HepG2 (cell line): ENCODE data around the gene PRKAG1. TPM values are rescaled to one million over a fixed set of nuclear protein-coding genes. Genes with fewer than 3 reads are reported as not detected.

Source experiments
- HOXD1 ChIP-seq: sonication (generic); formaldehyde crosslinking; IDR thresholded peaks from 2 replicates; pipeline ENCODE4 v1.5.0; 2020; ENCODE audit warnings: missing genetic modification reagents
- NFKB2 ChIP-seq: sonication (generic); formaldehyde crosslinking; IDR thresholded peaks from 2 replicates; pipeline ENCODE4 v1.4.0; 2020; ENCODE audit warnings: missing genetic modification reagents, borderline replicate concordance
- THAP11 ChIP-seq: IDR thresholded peaks from 2 replicates; pipeline ENCODE4 v1.6.1; 2016; ENCODE audit warnings: missing biosample characterization, missing genetic modification reagents
- ZNF17 ChIP-seq: sonication (generic); formaldehyde crosslinking; IDR thresholded peaks from 2 replicates; pipeline ENCODE4 v1.5.0; 2020; ENCODE audit warnings: mild to moderate bottlenecking, missing genetic modification reagents
- ZNF224 ChIP-seq: sonication (generic); formaldehyde crosslinking; IDR thresholded peaks from 2 replicates; pipeline ENCODE4 v1.5.0; 2020; ENCODE audit warnings: mild to moderate bottlenecking, missing genetic modification reagents
- ZNF367 ChIP-seq: sonication (generic); formaldehyde crosslinking; IDR thresholded peaks from 2 replicates; pipeline ENCODE4 v1.4.0; 2020; ENCODE audit warnings: missing genetic modification reagents, borderline replicate concordance
- polyA plus RNA-seq, 8 experiments: library from polyadenylated mRNA; depleted of rRNA in 3 of 8; stranded (reverse) in 7 of 8; unstranded in 1 of 8; fragments of >200 nt; fragmentation: Illumina TruSeq in 4 of 8; extraction: Trizol in 4 of 8; gene quantifications; 2 replicates each; pipeline versions ENCODE4 v1.2.1 to v1.2.3, GENCODE V29; 2011 to 2016; ENCODE audit warnings: low read depth in 4 of 8, missing spikeins in 1 of 8, mixed read lengths in 1 of 8; ENCODE audit not compliant: insufficient read depth in 1 of 8
- total RNA-seq, 5 experiments: library from RNA; depleted of rRNA; stranded (reverse); fragments of >200 nt; fragmentation: Illumina TruSeq; extraction: Trizol; gene quantifications; 2 replicates each; pipeline ENCODE4 v1.2.3, GENCODE V29; 2016; ENCODE audit warnings: low read depth in 1 of 5
- TF ChIP-seq, protein P1 (sequence below), 2 experiments: fragments of 450-650 bp in 1 of 2; sonication (generic) in 1 of 2; formaldehyde crosslinking in 1 of 2; IDR thresholded peaks; 2 replicates each; pipeline versions ENCODE4 v1.6.1 to v1.8.0; 2016 to 2022; ENCODE audit warnings: antibody characterized with exemption in 1 of 2, mild to moderate bottlenecking in 1 of 2, missing genetic modification reagents in 1 of 2
- TF ChIP-seq, protein P2 (sequence below): IDR thresholded peaks from 2 replicates; pipeline ENCODE4 v1.6.1; 2016; ENCODE audit warnings: mild to moderate bottlenecking, missing biosample characterization, missing genetic modification reagents
- TF ChIP-seq, protein P3 (sequence below): sonication (generic); formaldehyde crosslinking; IDR thresholded peaks from 2 replicates; pipeline ENCODE4 v1.5.0; 2020; ENCODE audit warnings: missing genetic modification reagents
- TF ChIP-seq, protein P4 (sequence below): sonication (generic); formaldehyde crosslinking; IDR thresholded peaks from 2 replicates; pipeline ENCODE4 v1.4.0; 2020; ENCODE audit warnings: missing genetic modification reagents, borderline replicate concordance

PRKAG1 gene
- total and polyA plus RNA-seq, 2 of the 13 experiments (the other 11 are each of a cell fraction or from before 2014, with no cell fraction given), result 26.1 to 32.8 TPM

DNA sequence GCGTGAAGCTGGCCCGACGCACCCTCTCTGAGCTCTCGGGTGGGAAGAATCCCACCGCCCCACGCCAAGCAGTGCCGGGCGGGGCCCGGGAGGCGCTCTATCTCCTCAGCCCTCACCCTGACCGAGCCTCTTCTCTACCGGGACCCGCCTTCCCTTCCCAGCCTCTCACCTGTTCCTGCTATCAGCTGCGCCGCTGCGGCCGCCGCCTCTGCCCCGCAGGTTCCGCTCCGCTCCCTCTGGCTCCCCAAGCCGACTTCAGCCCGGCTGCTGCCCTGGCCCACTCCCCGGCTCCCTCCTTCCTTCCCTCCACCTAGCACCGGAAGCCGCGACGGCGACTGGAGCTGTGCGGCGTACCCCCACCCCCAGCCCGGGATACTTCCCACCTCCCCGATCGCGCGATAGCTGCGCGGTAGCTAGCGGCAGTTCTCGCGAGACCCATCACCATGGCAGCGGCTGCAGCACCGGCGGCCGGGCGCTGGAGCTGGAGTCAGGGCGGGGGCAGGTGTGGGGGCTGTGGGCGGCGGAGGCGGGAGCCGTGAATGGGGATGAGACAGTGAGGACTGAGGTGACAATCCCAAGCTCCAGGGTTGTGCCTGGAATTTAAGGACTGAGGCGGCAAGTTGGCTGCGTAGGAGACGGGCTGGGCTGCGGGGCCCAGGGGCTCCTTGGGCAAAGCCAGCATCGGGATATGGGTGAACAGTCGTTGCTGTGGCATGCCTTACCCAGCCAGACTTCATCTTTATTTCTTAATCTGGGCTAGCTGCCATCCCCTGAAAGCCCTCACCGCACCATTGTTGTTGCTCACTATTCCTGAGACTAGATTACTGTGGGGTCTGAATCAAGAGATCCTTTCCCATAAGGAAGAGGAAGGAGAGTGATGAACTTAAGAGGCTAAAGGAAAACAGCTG, 61.2 kb downstream of the PRKAG1 start, which contains the start of gene ARF3 (continued):
- TF ChIP-seq, protein P1, sequence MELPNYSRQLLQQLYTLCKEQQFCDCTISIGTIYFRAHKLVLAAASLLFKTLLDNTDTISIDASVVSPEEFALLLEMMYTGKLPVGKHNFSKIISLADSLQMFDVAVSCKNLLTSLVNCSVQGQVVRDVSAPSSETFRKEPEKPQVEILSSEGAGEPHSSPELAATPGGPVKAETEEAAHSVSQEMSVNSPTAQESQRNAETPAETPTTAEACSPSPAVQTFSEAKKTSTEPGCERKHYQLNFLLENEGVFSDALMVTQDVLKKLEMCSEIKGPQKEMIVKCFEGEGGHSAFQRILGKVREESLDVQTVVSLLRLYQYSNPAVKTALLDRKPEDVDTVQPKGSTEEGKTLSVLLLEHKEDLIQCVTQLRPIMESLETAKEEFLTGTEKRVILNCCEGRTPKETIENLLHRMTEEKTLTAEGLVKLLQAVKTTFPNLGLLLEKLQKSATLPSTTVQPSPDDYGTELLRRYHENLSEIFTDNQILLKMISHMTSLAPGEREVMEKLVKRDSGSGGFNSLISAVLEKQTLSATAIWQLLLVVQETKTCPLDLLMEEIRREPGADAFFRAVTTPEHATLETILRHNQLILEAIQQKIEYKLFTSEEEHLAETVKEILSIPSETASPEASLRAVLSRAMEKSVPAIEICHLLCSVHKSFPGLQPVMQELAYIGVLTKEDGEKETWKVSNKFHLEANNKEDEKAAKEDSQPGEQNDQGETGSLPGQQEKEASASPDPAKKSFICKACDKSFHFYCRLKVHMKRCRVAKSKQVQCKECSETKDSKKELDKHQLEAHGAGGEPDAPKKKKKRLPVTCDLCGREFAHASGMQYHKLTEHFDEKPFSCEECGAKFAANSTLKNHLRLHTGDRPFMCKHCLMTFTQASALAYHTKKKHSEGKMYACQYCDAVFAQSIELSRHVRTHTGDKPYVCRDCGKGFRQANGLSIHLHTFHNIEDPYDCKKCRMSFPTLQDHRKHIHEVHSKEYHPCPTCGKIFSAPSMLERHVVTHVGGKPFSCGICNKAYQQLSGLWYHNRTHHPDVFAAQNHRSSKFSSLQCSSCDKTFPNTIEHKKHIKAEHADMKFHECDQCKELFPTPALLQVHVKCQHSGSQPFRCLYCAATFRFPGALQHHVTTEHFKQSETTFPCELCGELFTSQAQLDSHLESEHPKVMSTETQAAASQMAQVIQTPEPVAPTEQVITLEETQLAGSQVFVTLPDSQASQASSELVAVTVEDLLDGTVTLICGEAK (IDR thresholded peaks at IDR 0.05), result no peak
- TF ChIP-seq, protein P1 (CRISPR knock-in tag; IDR thresholded peaks at IDR 0.05), result no peak
- TF ChIP-seq, protein P2, sequence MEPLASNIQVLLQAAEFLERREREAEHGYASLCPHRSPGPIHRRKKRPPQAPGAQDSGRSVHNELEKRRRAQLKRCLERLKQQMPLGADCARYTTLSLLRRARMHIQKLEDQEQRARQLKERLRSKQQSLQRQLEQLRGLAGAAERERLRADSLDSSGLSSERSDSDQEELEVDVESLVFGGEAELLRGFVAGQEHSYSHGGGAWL (CRISPR knock-in tag), result no peak
- TF ChIP-seq NFKB2 (CRISPR knock-in tag) (no peak), ZNF224 (CRISPR knock-in tag) (no peak), HOXD1 (CRISPR knock-in tag) (no peak), ZNF17 (no peak), ZNF367 (CRISPR knock-in tag) (no peak), THAP11 (peak; percentile 82)
- TF ChIP-seq, protein P3, sequence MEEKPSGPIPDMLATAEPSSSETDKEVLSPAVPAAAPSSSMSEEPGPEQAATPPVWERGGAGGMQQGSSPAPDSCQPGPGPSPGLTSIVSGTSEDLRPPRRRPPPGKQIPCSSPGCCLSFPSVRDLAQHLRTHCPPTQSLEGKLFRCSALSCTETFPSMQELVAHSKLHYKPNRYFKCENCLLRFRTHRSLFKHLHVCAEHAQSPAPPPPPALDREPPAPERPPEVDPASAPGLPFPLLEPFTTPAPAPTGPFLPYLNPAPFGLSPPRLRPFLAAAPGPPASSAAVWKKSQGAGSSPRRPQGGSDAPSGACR, result 0 out of 2 replicates have a peak, but pooled peaks have one; percentile 54
- TF ChIP-seq, protein P4, sequence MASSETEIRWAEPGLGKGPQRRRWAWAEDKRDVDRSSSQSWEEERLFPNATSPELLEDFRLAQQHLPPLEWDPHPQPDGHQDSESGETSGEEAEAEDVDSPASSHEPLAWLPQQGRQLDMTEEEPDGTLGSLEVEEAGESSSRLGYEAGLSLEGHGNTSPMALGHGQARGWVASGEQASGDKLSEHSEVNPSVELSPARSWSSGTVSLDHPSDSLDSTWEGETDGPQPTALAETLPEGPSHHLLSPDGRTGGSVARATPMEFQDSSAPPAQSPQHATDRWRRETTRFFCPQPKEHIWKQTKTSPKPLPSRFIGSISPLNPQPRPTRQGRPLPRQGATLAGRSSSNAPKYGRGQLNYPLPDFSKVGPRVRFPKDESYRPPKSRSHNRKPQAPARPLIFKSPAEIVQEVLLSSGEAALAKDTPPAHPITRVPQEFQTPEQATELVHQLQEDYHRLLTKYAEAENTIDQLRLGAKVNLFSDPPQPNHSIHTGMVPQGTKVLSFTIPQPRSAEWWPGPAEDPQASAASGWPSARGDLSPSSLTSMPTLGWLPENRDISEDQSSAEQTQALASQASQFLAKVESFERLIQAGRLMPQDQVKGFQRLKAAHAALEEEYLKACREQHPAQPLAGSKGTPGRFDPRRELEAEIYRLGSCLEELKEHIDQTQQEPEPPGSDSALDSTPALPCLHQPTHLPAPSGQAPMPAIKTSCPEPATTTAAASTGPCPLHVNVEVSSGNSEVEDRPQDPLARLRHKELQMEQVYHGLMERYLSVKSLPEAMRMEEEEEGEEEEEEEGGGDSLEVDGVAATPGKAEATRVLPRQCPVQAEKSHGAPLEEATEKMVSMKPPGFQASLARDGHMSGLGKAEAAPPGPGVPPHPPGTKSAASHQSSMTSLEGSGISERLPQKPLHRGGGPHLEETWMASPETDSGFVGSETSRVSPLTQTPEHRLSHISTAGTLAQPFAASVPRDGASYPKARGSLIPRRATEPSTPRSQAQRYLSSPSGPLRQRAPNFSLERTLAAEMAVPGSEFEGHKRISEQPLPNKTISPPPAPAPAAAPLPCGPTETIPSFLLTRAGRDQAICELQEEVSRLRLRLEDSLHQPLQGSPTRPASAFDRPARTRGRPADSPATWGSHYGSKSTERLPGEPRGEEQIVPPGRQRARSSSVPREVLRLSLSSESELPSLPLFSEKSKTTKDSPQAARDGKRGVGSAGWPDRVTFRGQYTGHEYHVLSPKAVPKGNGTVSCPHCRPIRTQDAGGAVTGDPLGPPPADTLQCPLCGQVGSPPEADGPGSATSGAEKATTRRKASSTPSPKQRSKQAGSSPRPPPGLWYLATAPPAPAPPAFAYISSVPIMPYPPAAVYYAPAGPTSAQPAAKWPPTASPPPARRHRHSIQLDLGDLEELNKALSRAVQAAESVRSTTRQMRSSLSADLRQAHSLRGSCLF (CRISPR knock-in tag), result no peak
